Nephron progenitor cell (in vitro differentiated cells): ENCODE results near the gene SEMA5B.

ENCODE experiments used
- DNase-seq: peaks from one replicate; pipeline ENCODE4 v3.0.0; 2021
- H3K27ac Mint-ChIP-seq: 2 replicates; pipeline ENCODE4 v1.8.0; 2021; ENCODE audit warnings: mild to moderate bottlenecking, moderate library complexity, mixed read lengths
- H3K27me3 Mint-ChIP-seq: 2 replicates; pipeline ENCODE4 v1.8.0; 2021; ENCODE audit warnings: mild to moderate bottlenecking, low read depth, mixed read lengths; ENCODE audit not compliant: poor library complexity
- H3K36me3 Mint-ChIP-seq: 2 replicates; pipeline ENCODE4 v1.8.0; 2021; ENCODE audit warnings: low read depth, mixed read lengths
- H3K4me1 Mint-ChIP-seq: 2 replicates; pipeline ENCODE4 v1.8.0; 2021; ENCODE audit warnings: mixed read lengths
- H3K4me3 Mint-ChIP-seq: 2 replicates; pipeline ENCODE4 v1.8.0; 2021; ENCODE audit warnings: mild to moderate bottlenecking, moderate library complexity, mixed read lengths
- H3K9me3 Mint-ChIP-seq: 2 replicates; pipeline ENCODE4 v1.8.0; 2021; ENCODE audit warnings: mild to moderate bottlenecking, moderate library complexity, mixed read lengths
- TF ChIP-seq, protein P1 (sequence below): fragments of 200-600 bp; sonication (generic); IDR thresholded peaks from 2 replicates; pipeline ENCODE4 v1.5.0; 2021; ENCODE audit warnings: antibody characterized with exemption

Gene SEMA5B

DNA sequence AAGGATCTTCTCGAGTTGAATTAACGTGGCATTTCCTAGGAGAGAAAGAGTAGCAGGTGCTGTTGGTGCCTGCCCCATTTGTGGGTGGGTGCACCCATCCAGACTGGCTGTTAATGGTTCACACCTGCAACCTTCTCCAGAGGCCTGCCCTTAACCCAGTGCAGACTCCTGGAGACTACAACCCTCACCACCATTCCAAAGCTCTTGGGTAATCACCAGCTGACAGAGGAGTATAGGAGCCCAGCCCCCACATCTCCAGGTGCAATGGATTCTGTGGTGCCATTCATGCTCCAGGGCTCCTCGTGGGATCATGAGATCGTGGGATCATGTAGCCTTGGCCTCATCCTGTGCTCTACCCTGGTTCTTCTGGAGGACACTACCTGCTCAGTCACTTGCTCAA, 60.2 kb downstream of the SEMA5B start:
- Mint-ChIP-seq H3K36me3 (no peaks in the 10 kb centered on the region), H3K4me1 (peaks cover 15% of the 10 kb centered on the region), H3K27me3 (peaks cover 32% of the 10 kb centered on the region), H3K4me3 (no peak overlapping the region), H3K27ac (no peak overlapping the region), H3K9me3 (no peaks in the 10 kb centered on the region)
- no peak for DNase-seq
- TF ChIP-seq, protein P1, sequence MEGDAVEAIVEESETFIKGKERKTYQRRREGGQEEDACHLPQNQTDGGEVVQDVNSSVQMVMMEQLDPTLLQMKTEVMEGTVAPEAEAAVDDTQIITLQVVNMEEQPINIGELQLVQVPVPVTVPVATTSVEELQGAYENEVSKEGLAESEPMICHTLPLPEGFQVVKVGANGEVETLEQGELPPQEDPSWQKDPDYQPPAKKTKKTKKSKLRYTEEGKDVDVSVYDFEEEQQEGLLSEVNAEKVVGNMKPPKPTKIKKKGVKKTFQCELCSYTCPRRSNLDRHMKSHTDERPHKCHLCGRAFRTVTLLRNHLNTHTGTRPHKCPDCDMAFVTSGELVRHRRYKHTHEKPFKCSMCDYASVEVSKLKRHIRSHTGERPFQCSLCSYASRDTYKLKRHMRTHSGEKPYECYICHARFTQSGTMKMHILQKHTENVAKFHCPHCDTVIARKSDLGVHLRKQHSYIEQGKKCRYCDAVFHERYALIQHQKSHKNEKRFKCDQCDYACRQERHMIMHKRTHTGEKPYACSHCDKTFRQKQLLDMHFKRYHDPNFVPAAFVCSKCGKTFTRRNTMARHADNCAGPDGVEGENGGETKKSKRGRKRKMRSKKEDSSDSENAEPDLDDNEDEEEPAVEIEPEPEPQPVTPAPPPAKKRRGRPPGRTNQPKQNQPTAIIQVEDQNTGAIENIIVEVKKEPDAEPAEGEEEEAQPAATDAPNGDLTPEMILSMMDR, result no peak

DNA sequence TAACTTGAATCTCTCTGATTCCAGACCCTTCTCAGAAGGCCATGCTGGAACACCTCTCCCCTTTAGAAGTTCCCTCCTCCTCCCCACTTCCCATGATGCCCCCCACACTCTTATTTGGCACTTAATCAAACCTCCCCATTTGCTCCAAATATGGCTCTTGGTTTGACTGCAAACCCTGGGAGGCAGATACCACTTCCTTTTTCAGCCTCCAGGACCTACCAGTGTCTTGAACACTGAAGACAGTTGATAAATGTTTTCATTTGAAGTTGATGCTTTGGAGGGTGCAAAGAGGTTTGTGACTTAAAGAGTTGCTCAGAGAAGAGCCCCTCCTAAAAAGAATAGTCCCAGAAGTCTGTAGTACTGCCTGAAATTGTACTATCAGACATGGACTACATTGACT, 61.5 kb downstream of the SEMA5B start:
- Mint-ChIP-seq H3K27me3 (peaks cover 41% of the 10 kb centered on the region), H3K27ac (no peak overlapping the region), H3K9me3 (no peaks in the 10 kb centered on the region), H3K36me3 (no peaks in the 10 kb centered on the region), H3K4me1 (peaks cover 15% of the 10 kb centered on the region), H3K4me3 (no peak overlapping the region)
- no peak for DNase-seq
- TF ChIP-seq, protein P1, result no peak

DNA sequence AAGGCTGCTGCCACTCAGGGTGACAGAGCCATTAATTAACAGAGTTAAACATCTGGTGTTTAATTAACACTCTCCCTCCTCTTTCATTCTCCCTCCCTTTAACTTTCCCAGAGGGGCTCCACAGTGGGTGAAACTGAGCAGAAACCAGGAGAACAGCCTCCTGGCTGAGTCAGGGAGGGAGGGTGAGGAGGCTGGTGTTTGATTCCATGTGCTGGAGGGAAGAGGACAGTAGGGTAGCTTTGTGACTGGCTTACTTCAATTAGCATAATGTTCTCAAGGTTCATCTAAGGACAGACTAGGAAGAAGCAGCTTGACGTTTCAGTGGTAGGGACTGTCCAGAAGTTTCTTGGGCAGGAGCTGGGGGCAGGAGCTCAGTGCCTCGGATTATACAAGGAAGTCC, 62.8 kb downstream of the SEMA5B start:
- Mint-ChIP-seq H3K9me3 (no peaks in the 10 kb centered on the region), H3K4me1 (peaks cover 17% of the 10 kb centered on the region), H3K27me3 (peaks cover 36% of the 10 kb centered on the region), H3K4me3 (no peak overlapping the region), H3K36me3 (no peaks in the 10 kb centered on the region), H3K27ac (no peak overlapping the region)
- DNase-seq, result no peak
- TF ChIP-seq, protein P1, result no peak

DNA sequence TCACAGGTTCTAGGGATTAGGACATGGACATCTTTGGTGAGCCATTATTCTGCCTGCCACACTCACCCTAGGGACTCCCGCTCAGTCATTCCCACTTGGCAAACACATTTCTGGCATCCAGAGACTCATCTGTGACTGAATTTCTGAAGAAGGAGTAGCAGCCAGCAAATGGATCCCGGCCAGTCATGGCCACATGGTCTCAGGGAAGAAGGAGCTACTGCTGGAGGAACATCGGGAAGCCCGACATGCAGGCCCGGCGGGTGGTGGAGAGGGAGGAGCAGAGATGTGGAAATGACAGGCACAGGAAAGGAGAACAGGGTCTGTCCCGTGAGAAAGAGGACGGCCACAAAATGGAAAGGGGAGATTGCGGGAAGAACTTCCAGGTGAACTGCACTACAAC, 65.4 kb downstream of the SEMA5B start:
- Mint-ChIP-seq H3K9me3 (no peaks in the 10 kb centered on the region), H3K27me3 (peaks cover 39% of the 10 kb centered on the region), H3K4me1 (peaks cover 42% of the 10 kb centered on the region)

DNA sequence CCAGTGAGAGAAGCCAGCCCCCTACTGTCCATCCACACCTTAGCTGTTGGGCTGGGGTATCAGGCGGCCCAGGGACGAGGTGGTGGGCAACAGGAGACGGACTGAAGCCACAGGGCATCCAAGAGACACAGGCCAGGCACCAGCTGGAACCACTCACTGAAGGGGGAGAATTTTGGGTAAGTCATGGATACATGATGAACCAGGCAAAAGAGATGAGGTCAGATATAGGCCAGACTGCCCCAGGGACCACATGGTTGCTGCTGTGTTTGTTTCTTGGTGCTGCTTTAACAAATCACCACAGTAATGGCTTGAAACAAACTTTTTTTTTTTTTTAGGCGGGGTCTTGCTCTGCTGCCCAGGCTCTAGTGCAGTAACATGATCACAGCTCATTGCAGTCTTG, 66.4 kb downstream of the SEMA5B start:
- H3K4me3 Mint-ChIP-seq, result no peak overlapping the region
- DNase-seq, result no peak
- peaks cover 52% of the 10 kb centered on the region for H3K4me1 Mint-ChIP-seq
- peaks cover 40% of the 10 kb centered on the region for H3K27me3 Mint-ChIP-seq
- TF ChIP-seq, protein P1, result no peak
- H3K9me3 Mint-ChIP-seq, result no peaks in the 10 kb centered on the region
- H3K36me3 Mint-ChIP-seq, result no peaks in the 10 kb centered on the region
- H3K27ac Mint-ChIP-seq, result no peak overlapping the region

More for the DNA sequence above, 65.4 kb downstream of the SEMA5B start:
- no peak for DNase-seq
- Mint-ChIP-seq H3K27ac (no peak overlapping the region), H3K36me3 (no peaks in the 10 kb centered on the region), H3K4me3 (no peak overlapping the region)
- TF ChIP-seq, protein P1, result no peak

DNA sequence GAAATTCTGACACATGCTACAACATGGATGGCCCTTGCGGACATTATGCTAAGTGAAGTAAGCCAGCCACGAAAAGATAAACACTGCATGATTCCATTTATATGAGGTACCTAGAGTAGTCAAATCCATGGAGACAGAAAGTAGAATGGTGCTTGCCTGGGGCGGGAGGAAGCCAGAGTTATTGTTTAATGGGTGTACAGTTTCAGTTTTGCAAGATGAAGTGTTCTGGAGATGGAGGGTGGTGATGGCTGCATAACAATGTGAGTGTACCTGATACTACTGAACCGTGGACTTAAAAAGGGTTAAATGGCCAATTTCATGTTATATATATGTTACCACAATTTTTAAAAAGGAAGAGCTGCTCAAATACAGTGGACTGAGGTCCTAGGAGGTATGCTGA, 66.9 kb downstream of the SEMA5B start:
- TF ChIP-seq, protein P1, result no peak
- DNase-seq, result no peak
- peaks cover 40% of the 10 kb centered on the region for H3K27me3 Mint-ChIP-seq
- H3K4me1 Mint-ChIP-seq, result peaks cover 53% of the 10 kb centered on the region
- H3K4me3 Mint-ChIP-seq, result no peak overlapping the region
- H3K27ac Mint-ChIP-seq, result no peak overlapping the region
- no peaks in the 10 kb centered on the region for H3K36me3 Mint-ChIP-seq
- H3K9me3 Mint-ChIP-seq, result no peaks in the 10 kb centered on the region
